ENCODE results near the gene ARMH4. TPM values are rescaled to one million over a fixed set of nuclear protein-coding genes. Genes with fewer than 3 reads are reported as not detected.

ARMH4 gene
- total and polyA plus RNA-seq, 10 of the 15 experiments (the other 5 are each of a cell fraction or from before 2014, with no cell fraction given), result 0.50 to 0.97 (median 0.60) TPM; not detected in 7

DNA sequence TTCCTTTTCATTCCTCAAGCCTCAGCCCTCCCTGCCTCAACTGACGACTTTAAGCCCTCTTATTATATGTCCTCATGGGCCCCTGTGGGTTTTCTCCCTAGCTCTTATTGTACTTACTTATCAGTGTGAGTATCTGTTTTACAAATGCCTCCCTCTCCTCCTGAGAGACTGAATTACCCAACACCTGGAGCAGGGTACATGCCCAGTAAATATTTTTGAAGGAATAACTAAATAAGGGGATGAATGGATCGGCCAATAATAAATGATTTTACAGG, 190.3 kb downstream of the ARMH4 start (continued):
- TF ChIP-seq, protein P1, sequence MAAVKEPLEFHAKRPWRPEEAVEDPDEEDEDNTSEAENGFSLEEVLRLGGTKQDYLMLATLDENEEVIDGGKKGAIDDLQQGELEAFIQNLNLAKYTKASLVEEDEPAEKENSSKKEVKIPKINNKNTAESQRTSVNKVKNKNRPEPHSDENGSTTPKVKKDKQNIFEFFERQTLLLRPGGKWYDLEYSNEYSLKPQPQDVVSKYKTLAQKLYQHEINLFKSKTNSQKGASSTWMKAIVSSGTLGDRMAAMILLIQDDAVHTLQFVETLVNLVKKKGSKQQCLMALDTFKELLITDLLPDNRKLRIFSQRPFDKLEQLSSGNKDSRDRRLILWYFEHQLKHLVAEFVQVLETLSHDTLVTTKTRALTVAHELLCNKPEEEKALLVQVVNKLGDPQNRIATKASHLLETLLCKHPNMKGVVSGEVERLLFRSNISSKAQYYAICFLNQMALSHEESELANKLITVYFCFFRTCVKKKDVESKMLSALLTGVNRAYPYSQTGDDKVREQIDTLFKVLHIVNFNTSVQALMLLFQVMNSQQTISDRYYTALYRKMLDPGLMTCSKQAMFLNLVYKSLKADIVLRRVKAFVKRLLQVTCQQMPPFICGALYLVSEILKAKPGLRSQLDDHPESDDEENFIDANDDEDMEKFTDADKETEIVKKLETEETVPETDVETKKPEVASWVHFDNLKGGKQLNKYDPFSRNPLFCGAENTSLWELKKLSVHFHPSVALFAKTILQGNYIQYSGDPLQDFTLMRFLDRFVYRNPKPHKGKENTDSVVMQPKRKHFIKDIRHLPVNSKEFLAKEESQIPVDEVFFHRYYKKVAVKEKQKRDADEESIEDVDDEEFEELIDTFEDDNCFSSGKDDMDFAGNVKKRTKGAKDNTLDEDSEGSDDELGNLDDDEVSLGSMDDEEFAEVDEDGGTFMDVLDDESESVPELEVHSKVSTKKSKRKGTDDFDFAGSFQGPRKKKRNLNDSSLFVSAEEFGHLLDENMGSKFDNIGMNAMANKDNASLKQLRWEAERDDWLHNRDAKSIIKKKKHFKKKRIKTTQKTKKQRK (IDR thresholded peaks at IDR 0.05; ENCODE audit: low read depth, low read length), result no peak
- TF ChIP-seq BACH1 (IDR thresholded peaks at IDR 0.05; ENCODE audit: borderline replicate concordance) (no peak), JUNB (IDR thresholded peaks at IDR 0.05) (no peak), KLF5 (IDR thresholded peaks at IDR 0.05; ENCODE audit: partially characterized antibody) (no peak)

GRCh38 chr14:57960946-57961785, 190.8 kb downstream of the ARMH4 start:
- no TSS peak for BruUV-seq (replicated peaks)
- Histone ChIP-seq H3K9me3 (replicated peaks; ENCODE audit: control insufficient read depth, insufficient read depth, low read length) (no peaks in the 10 kb centered on the region), H3K27ac (ENCODE audit: control insufficient read depth, insufficient read depth) (no peak overlapping the region), H3K4me2 (ENCODE audit: control insufficient read depth, insufficient read depth) (no peak overlapping the region), H3K79me2 (ENCODE audit: control insufficient read depth, insufficient read depth, low read length) (no peaks in the 10 kb centered on the region), H3K36me3 (ENCODE audit: control insufficient read depth in 2 of 2, insufficient read depth in 2 of 2, low read length in 1 of 2) (no peaks in the 10 kb centered on the region), H3K4me1 (ENCODE audit: control insufficient read depth, insufficient read depth, low read length) (no peaks in the 10 kb centered on the region), H3K9ac (ENCODE audit: control insufficient read depth, insufficient read depth, low read length) (no peak overlapping the region), H3K27me3 (replicated peaks in 1 of 2; ENCODE audit: control insufficient read depth in 2 of 2, insufficient read depth in 2 of 2, low read length in 1 of 2) (no peaks in the 10 kb centered on the region), H2AFZ (ENCODE audit: control insufficient read depth, low read depth, low read length) (no peak overlapping the region), H4K20me1 (ENCODE audit: control insufficient read depth, insufficient read depth) (no peaks in the 10 kb centered on the region; the same call in 1 of the 2 replicates), H3K4me3 (no peak overlapping the region)
- ATAC-seq (no peak), FAIRE-seq (no peak), DNase-seq (ENCODE audit: low read depth, low spot score) (no peak)
- SMC1A ChIA-PET (ENCODE audit: uncharacterized antibody, unreplicated experiment), result no interaction called here
- CTCF ChIA-PET, result no interaction called here
- intact Hi-C loops (cut with micrococcal nuclease; ENCODE audit: unreplicated experiment), result no loop called here
- POLR2A ChIA-PET, result no interaction called here
- in situ Hi-C loops (cut with MboI), result no loop called here
- RAD21 ChIA-PET (ENCODE audit: unreplicated experiment), result no interaction called here
- WGBS (ENCODE audit: insufficient coverage, insufficient replicate concordance, low lambda C conversion rate, missing lambda C conversion rate), result 25% methylated on average over 16 of the region's 16 CpGs
- TF ChIP-seq EZH2 (IDR thresholded peaks at IDR 0.05; ENCODE audit: borderline replicate concordance, control insufficient read depth, low read depth, low read length), result no peak
- no peak for TF ChIP-seq SPI1 (IDR thresholded peaks at IDR 0.05; ENCODE audit: borderline replicate concordance, insufficient read depth, low read depth, low read length)
- TF ChIP-seq ZNF217 (IDR thresholded peaks at IDR 0.05), result no peak
- TF ChIP-seq ZBTB40 (IDR thresholded peaks at IDR 0.05; ENCODE audit: borderline replicate concordance), result no peak
- no peak for TF ChIP-seq POU2F2 (IDR thresholded peaks at IDR 0.05; ENCODE audit: borderline replicate concordance, low read depth, low read length)
- no peak for TF ChIP-seq BCL11A (IDR thresholded peaks at IDR 0.05; ENCODE audit: low read depth, low read length)
- TF ChIP-seq IKZF2 (IDR thresholded peaks at IDR 0.05), result no peak
- no peak for TF ChIP-seq SMARCA5 (IDR thresholded peaks at IDR 0.05)
